ENCODE results near the gene SGCA.

Gene SGCA

DNA sequence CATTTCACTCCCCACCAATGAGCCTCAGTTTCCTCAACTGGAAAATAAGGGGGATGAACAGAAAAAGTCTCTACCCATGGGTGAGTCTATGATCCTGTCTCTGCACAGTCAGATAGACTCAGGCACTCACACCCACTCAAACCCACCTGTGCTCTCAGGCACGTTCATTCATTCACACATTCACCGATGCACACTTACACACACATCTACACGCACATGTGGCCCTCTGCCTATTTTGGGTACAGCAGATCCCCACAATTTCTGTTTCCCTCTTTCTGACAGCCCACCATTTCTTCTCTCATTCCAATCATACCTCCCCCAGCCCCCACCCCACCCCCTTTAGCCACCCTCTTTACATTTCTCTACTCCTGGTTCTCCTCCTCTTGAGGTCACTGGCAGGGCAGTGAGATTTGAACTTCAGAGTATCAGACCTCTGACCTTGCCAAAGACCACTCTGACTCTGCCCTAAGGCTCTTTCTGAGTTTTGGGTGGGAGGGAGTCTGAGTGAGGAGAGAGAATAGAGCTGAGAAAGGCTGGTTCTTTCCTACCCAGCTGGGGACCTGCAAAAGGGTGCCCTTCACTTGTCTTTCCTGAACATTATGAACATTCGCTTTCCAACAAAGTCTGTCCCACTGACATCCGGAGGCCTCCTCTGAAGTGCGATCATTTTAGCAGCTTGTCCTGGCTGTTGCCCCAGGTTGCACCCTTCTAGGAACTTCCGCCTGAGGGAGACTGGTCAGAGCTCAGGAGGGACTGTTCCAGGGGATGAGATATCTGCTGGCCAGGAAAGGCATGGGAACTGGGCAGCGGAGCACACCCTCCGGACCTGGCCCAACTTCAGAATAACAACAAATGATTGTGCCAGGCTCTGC, 45.7 kb downstream of the SGCA start:
- no peak for DNase-seq

DNA sequence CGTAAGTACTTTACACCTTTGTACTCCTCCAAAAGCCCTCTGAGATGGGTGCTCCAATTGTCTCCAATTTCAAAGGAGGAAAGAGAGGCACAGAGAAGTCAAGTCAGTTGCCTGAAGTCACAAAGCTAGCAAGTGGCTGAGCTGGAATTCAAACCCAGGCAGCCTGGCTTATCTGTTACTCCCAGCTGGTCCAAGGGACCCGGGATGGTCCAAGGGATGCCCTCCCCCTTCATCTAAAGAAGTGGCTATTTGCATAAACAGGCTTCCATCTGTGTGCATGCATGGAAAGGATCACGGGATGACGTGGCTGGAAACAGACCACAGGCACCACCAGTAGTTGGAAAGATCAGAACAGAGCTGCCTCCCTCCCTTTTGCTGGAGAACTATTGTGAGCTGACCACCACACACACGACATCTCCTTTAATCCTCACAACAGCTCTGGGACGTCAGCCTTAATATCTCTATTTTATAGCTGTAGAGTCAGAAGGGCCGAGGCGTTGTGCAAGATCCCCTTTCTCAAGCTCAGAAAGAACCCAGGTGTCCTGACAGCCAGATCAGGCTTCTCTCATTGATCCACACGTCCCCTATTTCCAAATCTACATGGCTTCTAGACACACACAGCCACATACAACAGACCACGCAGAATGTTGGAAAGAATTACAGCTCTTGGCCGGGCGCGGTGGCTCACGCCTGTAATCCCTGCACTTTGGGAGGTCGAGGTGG, 46.5 kb downstream of the SGCA start:
- DNase-seq, result no peak

DNA sequence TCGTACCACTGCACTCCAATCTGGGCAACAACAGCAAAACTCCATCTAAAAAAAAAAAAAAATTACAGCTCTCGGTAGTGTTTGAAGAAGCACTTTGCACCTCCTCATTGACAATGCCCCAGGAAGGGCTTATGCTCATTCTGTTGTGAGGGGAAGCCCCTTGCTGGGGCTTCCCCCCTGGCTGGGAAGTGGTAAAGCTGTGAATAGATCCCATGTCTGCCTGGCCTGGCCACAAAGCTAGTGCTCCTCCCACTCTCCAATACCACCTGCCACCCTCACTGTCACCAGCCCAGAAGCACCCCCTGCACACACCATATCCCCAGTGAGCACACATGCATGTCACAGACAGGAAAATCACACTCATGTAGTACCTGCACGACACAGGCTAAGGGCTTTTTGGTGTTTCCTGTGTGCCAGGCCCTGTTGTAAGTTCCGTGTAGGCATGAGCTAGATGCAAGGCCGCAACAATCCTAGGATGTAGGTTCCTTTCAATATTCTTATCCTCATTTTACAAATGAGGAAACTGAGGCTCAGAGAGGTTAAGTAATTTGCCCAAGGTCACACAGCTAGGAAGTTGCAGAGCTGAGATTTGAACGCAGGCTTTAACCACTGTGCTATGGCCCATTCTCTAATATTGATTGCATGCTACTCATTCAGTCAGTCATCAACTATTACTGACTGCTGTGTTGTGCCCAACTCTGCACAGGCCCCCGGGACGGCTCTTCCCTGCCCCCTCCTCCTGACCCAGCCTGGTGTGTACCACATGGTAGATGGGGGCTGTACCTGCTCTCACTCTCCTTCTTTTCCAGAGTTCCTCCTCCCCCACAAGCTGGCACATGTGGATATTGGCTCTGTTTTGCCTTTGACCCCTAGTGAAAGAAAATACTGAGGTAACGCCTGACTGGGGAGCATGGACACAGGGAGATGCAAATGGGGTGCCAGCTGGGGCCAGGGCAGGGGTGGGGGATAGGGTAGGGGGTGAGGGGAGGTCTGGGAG, 47.5 kb downstream of the SGCA start:
- peak; percentile 52 for DNase-seq

DNA sequence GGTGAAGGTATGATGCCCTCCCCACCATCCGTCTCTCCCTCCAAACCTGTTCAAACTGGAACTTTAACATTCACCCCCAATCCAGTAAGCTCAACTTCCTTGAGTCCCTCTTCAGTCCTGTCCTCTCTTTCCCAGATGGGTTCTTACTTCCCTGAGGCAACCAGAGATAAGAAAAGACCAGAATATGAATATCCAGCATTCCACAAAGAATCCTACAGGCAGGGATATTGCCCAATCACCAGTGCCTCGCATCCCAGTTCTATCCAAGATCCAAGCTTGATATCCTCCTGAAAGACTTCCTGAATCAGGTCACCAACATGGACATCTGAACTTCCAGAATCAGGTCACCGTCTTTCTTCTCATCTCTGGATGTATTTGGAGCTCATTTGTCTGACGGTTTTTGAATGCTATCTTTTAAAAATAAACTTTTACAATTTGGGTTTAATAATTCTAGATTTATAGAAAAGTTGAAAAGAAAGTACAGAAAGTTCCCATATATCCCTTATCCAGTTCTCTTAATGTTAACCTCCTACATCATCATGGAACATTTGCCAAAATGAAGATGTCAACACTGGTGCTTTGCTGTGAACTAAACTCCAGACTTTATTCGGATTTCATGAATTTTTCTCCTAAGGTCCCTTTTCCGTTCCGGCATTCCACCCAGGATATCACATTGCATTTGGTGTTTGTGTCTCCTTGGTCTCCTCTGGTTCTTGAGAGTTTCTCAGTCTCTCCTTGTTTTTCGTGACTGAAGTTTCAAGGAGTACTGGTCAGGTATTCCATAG, 49.4 kb downstream of the SGCA start:
- DNase-seq, result no peak

DNA sequence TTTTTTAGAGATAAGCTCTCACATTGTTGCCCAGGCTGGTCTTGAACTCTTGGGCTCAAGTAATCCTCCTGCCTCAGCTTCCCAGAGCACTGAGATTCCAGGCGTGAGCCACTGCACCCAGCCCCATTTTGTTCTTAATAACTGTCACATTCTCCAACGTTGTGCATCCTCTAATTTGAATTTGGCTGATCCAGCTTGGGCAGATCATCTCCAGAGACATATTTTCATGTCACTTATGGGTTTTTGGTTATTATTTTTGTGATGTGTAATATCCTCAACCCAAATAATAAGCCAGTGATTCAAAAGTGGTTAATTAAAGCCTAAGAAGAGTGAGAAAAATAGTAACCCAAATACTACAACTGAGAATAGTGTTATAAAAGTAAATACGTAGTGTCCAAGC, 51.8 kb downstream of the SGCA start:
- no peak for DNase-seq

DNA sequence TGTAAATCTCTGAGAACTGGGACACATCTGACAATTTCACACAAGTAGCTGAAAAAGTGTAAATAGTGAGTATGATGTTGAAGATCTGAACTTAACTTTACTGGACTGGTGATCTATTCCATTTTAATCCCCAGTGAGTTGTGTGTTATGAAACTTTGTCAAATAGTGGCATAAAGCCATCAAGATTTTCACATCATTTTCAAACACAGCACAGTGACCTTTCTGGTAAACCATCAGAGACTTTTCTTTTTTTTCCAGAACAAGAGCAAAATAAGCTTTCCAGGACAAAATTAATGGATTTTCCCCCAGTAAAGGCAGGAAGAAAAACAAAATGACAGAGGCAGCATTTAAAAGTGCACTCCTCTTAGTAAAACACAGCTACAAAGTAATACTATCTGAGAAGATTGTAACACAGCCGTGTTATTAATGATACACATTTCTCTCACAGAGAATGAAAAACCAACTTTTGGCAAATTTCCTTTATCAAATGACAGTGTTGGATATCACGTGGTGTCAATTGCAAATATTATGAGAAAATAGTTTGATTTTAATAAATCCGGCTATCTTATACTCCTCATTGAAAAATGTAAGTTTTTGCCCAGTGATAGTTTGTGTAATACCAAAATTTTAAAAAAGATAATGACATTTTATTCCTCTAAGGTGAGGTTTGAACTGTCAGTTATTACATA, 52.4 kb downstream of the SGCA start:
- no peak for DNase-seq

DNA sequence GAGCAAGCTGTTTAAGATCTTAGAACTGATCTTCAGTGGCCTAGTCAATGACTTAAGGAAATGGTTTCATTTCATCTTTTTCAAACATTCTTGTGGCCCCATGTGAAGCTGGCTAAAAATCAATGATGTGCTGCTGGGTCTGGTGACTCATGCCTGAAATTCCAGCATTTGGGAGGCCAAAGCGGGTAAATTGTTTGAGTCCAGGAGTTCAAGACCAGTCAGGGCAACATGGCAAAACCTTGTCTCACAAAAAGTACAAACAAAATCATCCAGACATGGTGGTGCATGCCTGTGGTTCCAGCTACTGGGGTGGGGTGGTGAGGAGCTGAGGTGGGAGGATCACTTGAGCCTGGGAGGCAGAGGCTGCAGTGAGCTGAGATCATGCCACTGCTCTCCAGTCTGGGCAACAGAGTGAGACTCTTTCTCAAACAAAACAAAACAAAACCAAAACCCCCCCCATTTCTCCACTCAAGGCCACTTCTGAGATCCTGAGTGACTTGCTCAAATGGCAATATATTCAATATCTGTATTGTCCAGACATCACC, 53.0 kb downstream of the SGCA start:
- DNase-seq, result no peak

DNA sequence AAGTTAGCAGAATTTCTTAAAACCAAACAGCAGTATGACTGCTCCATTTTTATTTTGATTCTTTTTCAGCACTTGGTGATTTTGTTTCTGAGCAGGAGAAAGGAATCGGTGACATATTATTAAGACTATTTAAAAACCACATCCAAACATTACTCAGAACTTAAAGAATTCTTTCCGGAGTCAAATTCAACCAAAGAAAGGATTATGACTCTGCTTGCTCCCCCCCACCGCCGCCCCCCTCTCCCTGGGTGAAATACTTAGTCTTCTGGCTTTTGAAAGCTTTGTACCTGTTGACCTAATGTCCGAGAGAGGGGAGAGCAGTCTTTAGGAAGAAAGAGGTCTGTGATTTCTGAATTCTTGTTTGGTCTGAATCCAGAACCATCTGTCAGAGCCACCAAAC, 53.5 kb downstream of the SGCA start:
- DNase-seq, result no peak

DNA sequence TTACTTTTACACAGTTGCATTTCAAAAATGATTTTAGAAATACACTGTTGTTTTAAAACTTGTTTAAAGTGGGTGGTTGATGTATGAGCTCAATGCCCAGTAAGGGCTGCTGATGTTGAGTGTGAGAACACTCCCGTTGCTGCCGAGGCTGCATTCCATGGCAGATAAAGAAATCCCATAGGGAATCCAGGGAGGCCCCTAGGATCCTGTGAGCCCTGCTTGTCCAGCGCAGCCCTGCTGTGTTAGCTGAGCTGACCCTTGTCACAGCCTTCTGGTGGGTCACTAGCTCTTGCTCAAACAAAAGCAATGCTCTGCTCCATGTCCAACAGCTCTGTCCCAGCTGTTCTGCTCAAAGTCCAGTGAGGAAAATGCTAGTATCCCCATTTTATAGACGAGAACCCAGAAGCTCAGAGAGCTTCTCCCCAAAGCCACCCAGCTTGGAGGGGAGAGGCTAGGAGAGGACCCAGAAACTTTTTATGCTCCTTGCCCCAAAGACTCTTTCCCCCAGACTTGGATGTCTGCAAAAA, 54.2 kb downstream of the SGCA start:
- DNase-seq, result no peak

DNA sequence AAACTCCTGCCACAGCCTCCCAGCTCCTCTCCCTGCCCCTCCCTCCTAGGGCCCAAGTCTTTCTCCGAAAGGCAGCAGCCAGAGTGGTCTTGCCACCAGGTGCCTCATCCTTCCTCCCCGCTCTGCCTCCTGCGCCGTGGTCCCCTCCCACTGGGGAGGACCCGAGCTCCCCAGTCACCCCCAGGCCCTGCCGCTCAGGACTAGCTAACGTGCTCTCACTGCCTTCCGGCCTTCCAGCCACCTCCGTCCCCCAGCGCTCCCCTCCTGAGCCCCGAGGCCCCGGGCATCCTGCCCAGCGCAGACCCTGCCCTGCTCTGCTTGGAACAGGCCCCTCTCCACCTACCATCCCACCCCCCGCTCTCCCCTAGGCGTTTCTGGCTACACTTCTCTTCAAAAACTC, 55.0 kb downstream of the SGCA start:
- DNase-seq, result no peak

DNA sequence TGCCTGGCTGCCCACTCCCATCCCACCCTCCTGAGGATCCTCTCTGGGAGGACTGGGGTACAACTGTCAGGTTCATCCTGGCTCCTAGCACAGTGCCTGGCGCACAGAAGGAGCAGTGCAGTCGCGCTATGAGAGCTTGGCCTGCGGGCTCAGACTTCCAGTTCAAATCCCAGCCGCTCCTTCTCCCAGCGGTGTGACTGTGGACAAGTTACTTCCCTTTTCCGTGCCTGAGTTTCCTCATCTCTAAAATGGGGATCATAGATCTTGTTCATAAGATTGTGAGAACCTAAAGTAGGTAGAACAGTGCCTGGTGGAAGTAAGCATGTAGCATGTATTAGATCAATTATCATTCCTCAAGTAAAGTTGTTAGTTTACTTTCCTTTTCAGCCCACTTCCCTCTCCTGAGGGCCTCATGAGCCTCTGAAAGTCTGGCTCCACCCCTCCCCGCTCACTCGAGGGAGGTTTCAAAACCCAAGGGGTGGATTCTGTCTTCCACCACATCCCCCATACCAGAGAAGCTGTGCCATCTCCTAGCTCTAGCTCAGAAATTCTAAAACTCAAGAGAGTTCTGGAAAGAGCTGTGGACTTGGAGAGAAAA, 55.6 kb downstream of the SGCA start:
- DNase-seq, result peak; percentile 7

DNA sequence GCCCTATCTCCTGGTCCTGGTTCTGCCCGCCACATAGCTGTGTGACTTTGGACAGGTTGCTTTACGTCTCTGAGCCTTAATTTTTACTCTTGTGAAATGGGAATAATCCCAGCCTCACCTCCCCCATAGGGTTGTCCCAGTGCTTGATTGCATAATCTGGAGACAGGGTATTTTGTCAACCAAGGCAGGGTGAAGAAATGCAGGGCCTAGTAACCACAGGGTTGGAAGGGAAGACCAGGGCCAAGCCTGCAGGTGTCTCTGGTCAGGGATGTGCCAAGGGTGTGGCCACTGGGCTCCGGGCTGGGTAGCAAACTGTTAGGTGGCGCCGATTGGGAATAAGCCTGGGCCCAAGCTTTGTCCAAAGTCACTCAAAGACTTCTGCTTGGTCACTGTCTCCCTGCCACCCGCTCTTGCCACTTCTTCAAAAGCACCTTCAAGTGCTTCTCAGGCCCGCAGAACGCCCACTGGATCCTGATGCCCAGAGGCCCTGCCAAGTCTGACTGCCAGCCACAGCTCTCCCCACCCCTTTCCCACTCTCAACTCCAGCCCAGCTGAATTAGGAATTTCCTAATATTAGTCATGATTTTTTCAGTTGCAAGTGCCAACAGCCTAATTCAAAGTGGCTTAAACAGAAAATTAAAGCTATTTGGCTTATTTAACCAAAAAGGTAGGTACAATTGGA, 56.2 kb downstream of the SGCA start:
- no peak for DNase-seq

DNA sequence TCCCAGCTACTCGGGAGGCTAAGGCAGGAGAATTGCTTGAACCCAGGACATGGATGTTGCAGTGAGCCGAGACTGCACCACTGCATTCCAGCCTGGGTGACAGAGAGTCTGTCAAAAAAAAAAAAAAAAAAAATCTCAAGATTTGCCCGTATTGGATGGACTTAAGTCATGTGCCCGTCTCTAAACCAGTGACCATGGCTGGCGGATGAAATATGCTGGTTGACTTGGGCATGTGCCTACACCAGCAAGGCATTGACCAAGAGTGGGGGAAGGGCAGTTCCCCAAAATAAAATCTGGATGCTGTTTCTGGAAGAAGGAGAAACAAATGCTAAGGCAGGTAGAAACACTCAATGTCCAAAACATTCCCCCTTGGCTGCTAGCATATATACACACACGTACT, 57.1 kb downstream of the SGCA start:
- DNase-seq, result no peak
